ENCODE measurements around the gene CDK10. TPM values are rescaled to one million over a fixed set of nuclear protein-coding genes. Genes with fewer than 3 reads are reported as not detected.
A peak's percentile ranks its signal among the peaks of the same experiment; 100 is the strongest.

CDK10 gene
- total RNA-seq, 1 experiment from 2014 or later, result 52.6 TPM

GRCh38 chr16:89720813-89721545 lies 34.5 kb downstream of the CDK10 start, which contains the start of the genes VPS9D1 and ZNF276:
Gene VPS9D1, minus strand, starts transcription at chr16:89720898. Its CDS starts 37 bp downstream, at chr16:89720861.
Gene ZNF276, plus strand, starts transcription at chr16:89721537. Its CDS starts 104 bp downstream, at chr16:89721641.
- TF ChIP-seq REST (IDR thresholded peaks at IDR 0.05; ENCODE audit: insufficient read depth in 1 of 2, low read depth in 2 of 2, low read length in 1 of 2), result 0 out of 4 replicates have a peak, but pooled peaks of 1 of the 2 experiments have one; percentile 40
- TF ChIP-seq POLR2AphosphoS5 (IDR thresholded peaks at IDR 0.05; ENCODE audit: low read depth, low read length), result peak; percentile 49; the same call in 1 of the 2 replicates
- no peak for TF ChIP-seq TCF7L2 (IDR thresholded peaks at IDR 0.05; ENCODE audit: low read depth, low read length)
- no peak for TF ChIP-seq CTCF (IDR thresholded peaks at IDR 0.05)
- Histone ChIP-seq H3K9me3 (ENCODE audit: control insufficient read depth, insufficient read depth, low read depth, low read length) (no peaks in the 10 kb centered on the region), H3K4me3 (ENCODE audit: low read depth in 2 of 2, low read length in 2 of 2) (peak within 1 kb of the TSS; percentile 61 to 68), H3K36me3 (ENCODE audit: control insufficient read depth, insufficient read depth, low read length) (no peaks in the 10 kb centered on the region; the same call in 1 of the 2 replicates), H3K27me3 (ENCODE audit: control insufficient read depth, insufficient read depth, low read length) (no peaks in the 10 kb centered on the region), H3K4me1 (ENCODE audit: control insufficient read depth, insufficient read depth, low read length) (peaks cover 8% of the 10 kb centered on the region), H3K27ac (ENCODE audit: low read length) (peak within 1 kb of the TSS; percentile 66)
- ChIA-PET POLR2A (no interaction called here), CTCF (no interaction called here)
- peak; percentile 85 for ATAC-seq
- intact Hi-C loops (cut with micrococcal nuclease; ENCODE audit: unreplicated experiment), result no loop called here
- BruUV-seq (replicated peaks), result no TSS peak
- in situ Hi-C loops (cut with HindIII; ENCODE audit: low pct_unique_long_range_greater_than_20kb, low sequenced_read_pairs), result no loop called here
- no peak for DNase-seq (ENCODE audit: low read depth, low spot score)

GRCh38 chr16:89721546-89722391 lies 35.3 kb downstream of the CDK10 start:
- no peak for DNase-seq (ENCODE audit: low read depth, low spot score)
- no peaks in the 10 kb centered on the region for H3K27me3 ChIP-seq (ENCODE audit: control insufficient read depth, insufficient read depth, low read length)
- no TSS peak for BruUV-seq (replicated peaks)
- in situ Hi-C loops (cut with HindIII; ENCODE audit: low pct_unique_long_range_greater_than_20kb, low sequenced_read_pairs), result no loop called here
- POLR2A ChIA-PET, result no interaction called here
- no peaks in the 10 kb centered on the region for H3K9me3 ChIP-seq (ENCODE audit: control insufficient read depth, insufficient read depth, low read depth, low read length)
- ATAC-seq, result peak; percentile 49
- no peaks in the 10 kb centered on the region; the same call in 1 of the 2 replicates for H3K36me3 ChIP-seq (ENCODE audit: control insufficient read depth, insufficient read depth, low read length)
- CTCF ChIA-PET, result no interaction called here
- intact Hi-C loops (cut with micrococcal nuclease; ENCODE audit: unreplicated experiment), result no loop called here
- H3K4me1 ChIP-seq (ENCODE audit: control insufficient read depth, insufficient read depth, low read length), result peaks cover 8% of the 10 kb centered on the region
- peak overlapping the region; percentile 61 to 68 for H3K4me3 ChIP-seq (ENCODE audit: low read depth in 2 of 2, low read length in 2 of 2)
- TF ChIP-seq POLR2AphosphoS5 (IDR thresholded peaks at IDR 0.05; ENCODE audit: low read depth, low read length) (peak; percentile 37), SIN3A (IDR thresholded peaks at IDR 0.05; ENCODE audit: borderline replicate concordance, insufficient read depth, low read depth, low read length) (peak; percentile 79; the same call in 1 of the 2 replicates), REST (IDR thresholded peaks at IDR 0.05; ENCODE audit: insufficient read depth in 1 of 2, low read depth in 2 of 2, low read length in 1 of 2) (no peak)
- peak overlapping the region; percentile 66; the same call in 1 of the 2 replicates for H3K27ac ChIP-seq (ENCODE audit: low read length)
